HCT116 (cell line): ENCODE data around the gene ASPHD1. TPM values are rescaled to one million over a fixed set of nuclear protein-coding genes. Genes with fewer than 3 reads are reported as not detected.

Source experiments
- ATAC-seq: fragments of 200-7000 bp; cut with Tn5 transposase; 2 replicates; pipeline ENCODE4 v1.9.1; 2020; ENCODE audit warnings: mild to moderate bottlenecking, moderate library complexity
- BruUV-seq: library from RNA; stranded (reverse); fragments of 400-500 nt; replicated peaks from 2 replicates; lab custom pipeline; 2021; lab: Mats Ljungman, UMichigan
- CTCF ChIA-PET: fragments of 300-600 bp; sonication (Branson Sonifier 250); formaldehyde crosslinking; loops from one replicate; lab custom pipeline; 2021; ENCODE audit warnings: antibody characterized with exemption; lab: Charles Lee
- POLR2A ChIA-PET: fragments of 300-600, 350-600 bp; sonication (Branson Sonifier 250); formaldehyde crosslinking; loops from one replicate; lab custom pipeline; 2021; ENCODE audit warnings: antibody characterized with exemption; lab: Charles Lee
- RAD21 ChIA-PET, 2 experiments: fragments of 300-600 bp; sonication (Branson Sonifier 250); formaldehyde crosslinking; loops; one replicate each; lab custom pipeline; 2023; ENCODE audit warnings: low total read pairs in 2 of 2; ENCODE audit not compliant: uncharacterized antibody in 2 of 2, unreplicated experiment in 2 of 2, low non-redundant PET in 1 of 2; lab: Charles Lee
- DNase-seq: peaks from one replicate; pipeline ENCODE4 v3.0.0-alpha.2; 2010; ENCODE audit warnings: low read depth, low spot score
- H2AFZ ChIP-seq: fragments of 200-600 bp; shearing (Covaris generic), sonication (generic); 2 replicates; pipeline ENCODE4 v1.6.1; 2017; ENCODE audit warnings: low read depth, mixed run types, mixed read lengths, antibody characterized with exemption, low read length; ENCODE audit not compliant: poor library complexity, severe bottlenecking
- H3K27ac ChIP-seq: 2 replicates; pipeline ENCODE4 v1.5.1; 2012; ENCODE audit warnings: low read depth, low read length
- H3K27me3 ChIP-seq: fragments of 200-600 bp; sonication (generic); 2 replicates; pipeline ENCODE4 v1.6.1; 2016; ENCODE audit warnings: mixed run types, low read length, mixed read lengths; ENCODE audit not compliant: insufficient read depth
- H3K36me3 ChIP-seq, 2 experiments: fragments of 200-500 bp in 1 of 2; fragments of 200-600 bp in 1 of 2; sonication (Bioruptor generic) in 1 of 2; sonication (generic) in 1 of 2; 2 replicates each; pipeline versions ENCODE4 v1.5.1 to v1.6.1; 2014 to 2016; ENCODE audit warnings: low read length in 2 of 2, inconsistent platforms in 1 of 2, mixed read lengths in 1 of 2, mixed run types in 1 of 2; ENCODE audit not compliant: insufficient read depth in 2 of 2, control insufficient read depth in 1 of 2
- H3K4me1 ChIP-seq, 2 experiments: fragments of 200-600 bp in 1 of 2; sonication (generic) in 1 of 2; 2 replicates each; pipeline versions ENCODE4 v1.5.1 to v1.6.1; 2012 to 2017; ENCODE audit warnings: low read length in 2 of 2, inconsistent platforms in 1 of 2, mild to moderate bottlenecking in 1 of 2, mixed read lengths in 1 of 2, mixed run types in 1 of 2, moderate library complexity in 1 of 2; ENCODE audit not compliant: insufficient read depth in 2 of 2, control insufficient read depth in 1 of 2
- H3K4me2 ChIP-seq: fragments of 200-600 bp; sonication (generic); 2 replicates; pipeline ENCODE4 v1.6.1; 2017; ENCODE audit warnings: mixed run types, low read length, mixed read lengths
- H3K4me3 ChIP-seq, 2 experiments: fragments of 200-600 bp in 1 of 2; sonication (generic) in 1 of 2; replicated peaks in 1 of 2; 2 replicates each; pipeline ENCODE4 v1.5.1; 2011 to 2016; ENCODE audit warnings: low read length in 2 of 2, control low read depth in 1 of 2, low read depth in 1 of 2, mild to moderate bottlenecking in 1 of 2, mixed read lengths in 1 of 2, mixed run types in 1 of 2
- H3K79me2 ChIP-seq: fragments of 200-600 bp; sonication (generic); 2 replicates; pipeline ENCODE4 v1.6.1; 2017; ENCODE audit warnings: mild to moderate bottlenecking, mixed run types, low read length, moderate library complexity, mixed read lengths; ENCODE audit not compliant: insufficient read depth
- H3K9ac ChIP-seq: fragments of 200-600 bp; sonication (generic); 2 replicates; pipeline ENCODE4 v1.6.1; 2016; ENCODE audit warnings: low read length, mixed read lengths
- H3K9me2 ChIP-seq: fragments of 200-600 bp; sonication (generic), shearing (Covaris generic); 2 replicates; pipeline ENCODE4 v1.6.1; 2017; ENCODE audit warnings: mixed run types, mild to moderate bottlenecking, moderate library complexity; ENCODE audit not compliant: insufficient read depth
- H3K9me3 ChIP-seq, 2 experiments: fragments of 200-500 bp in 1 of 2; fragments of 200-600 bp in 1 of 2; sonication (Bioruptor generic) in 1 of 2; sonication (generic) in 1 of 2; 2 replicates each; pipeline ENCODE4 v1.6.1; 2014 to 2017; ENCODE audit warnings: low read length in 2 of 2, mixed read lengths in 2 of 2, inconsistent platforms in 1 of 2, low read depth in 1 of 2, mild to moderate bottlenecking in 1 of 2, mixed run types in 1 of 2, moderate library complexity in 1 of 2; ENCODE audit not compliant: control insufficient read depth in 1 of 2, insufficient read depth in 1 of 2
- H4K20me1 ChIP-seq: fragments of 200-600 bp; sonication (generic), shearing (Covaris generic); 2 replicates; pipeline ENCODE4 v1.6.1; 2017; ENCODE audit warnings: mixed run types, mild to moderate bottlenecking, moderate library complexity; ENCODE audit not compliant: insufficient read depth
- CBX3 ChIP-seq: IDR thresholded peaks from 2 replicates; pipeline ENCODE4 v1.6.1; 2012; ENCODE audit warnings: low read depth
- EZH2 ChIP-seq: fragments of 200-600 bp; sonication (generic); IDR thresholded peaks from 2 replicates; pipeline ENCODE4 v1.6.1; 2017; ENCODE audit warnings: antibody characterized with exemption, mixed run types
- FOSL1 ChIP-seq: IDR thresholded peaks from 2 replicates; pipeline ENCODE4 v1.6.1; 2012; ENCODE audit warnings: low read depth
- POLR2AphosphoS5 ChIP-seq: IDR thresholded peaks from 2 replicates; pipeline ENCODE4 v1.6.1; 2011; ENCODE audit warnings: mild to moderate bottlenecking, low read depth, low read length, moderate library complexity
- RAD21 ChIP-seq: IDR thresholded peaks from 2 replicates; pipeline ENCODE4 v1.6.1; 2012; ENCODE audit warnings: low read depth, mild to moderate bottlenecking
- SIN3A ChIP-seq: IDR thresholded peaks from 2 replicates; pipeline ENCODE4 v1.6.1; 2012; ENCODE audit warnings: low read depth
- SRF ChIP-seq: IDR thresholded peaks from 2 replicates; pipeline ENCODE4 v1.6.1; 2012; ENCODE audit warnings: low read depth
- TCF7L2 ChIP-seq: IDR thresholded peaks from 2 replicates; pipeline ENCODE4 v1.7.0; 2011; ENCODE audit warnings: borderline replicate concordance, inconsistent platforms; ENCODE audit not compliant: insufficient read depth, insufficient read length; ENCODE audit errors: extremely low read depth
- YY1 ChIP-seq: IDR thresholded peaks from 2 replicates; pipeline ENCODE4 v1.6.1; 2011; ENCODE audit warnings: low read length, low read depth, moderate library complexity, mild to moderate bottlenecking; ENCODE audit not compliant: insufficient replicate concordance; ENCODE audit errors: extremely low read depth
- intact Hi-C: fragments of 100-400 bp; cut with micrococcal nuclease; formaldehyde crosslinking; loops from 2 replicates; pipeline ENCODE4 v1.10.0; 2022
- total RNA-seq: library from RNA; stranded (reverse); gene quantifications from one replicate; pipeline ENCODE4 v1.2.1, GENCODE V29; 2021; ENCODE audit not compliant: unreplicated experiment
- TF ChIP-seq, protein P1 (sequence below): IDR thresholded peaks from 2 replicates; pipeline ENCODE4 v1.6.1; 2012
- TF ChIP-seq, protein P2 (sequence below), 3 experiments: fragments of 200-600 bp in 1 of 3; sonication (generic) in 1 of 3; IDR thresholded peaks in 2 of 3; conservative IDR thresholded peaks in 1 of 3; 2 replicates each; pipeline ENCODE4 v1.5.1; 2012 to 2017; ENCODE audit warnings: low read depth in 2 of 3, low read length in 2 of 3, antibody characterized with exemption in 1 of 3, borderline replicate concordance in 1 of 3, control low read depth in 1 of 3, mild to moderate bottlenecking in 1 of 3, mixed read lengths in 1 of 3, mixed run types in 1 of 3, moderate library complexity in 1 of 3; ENCODE audit not compliant: insufficient read depth in 1 of 3
- TF ChIP-seq, protein P3 (sequence below): IDR thresholded peaks from 2 replicates; pipeline ENCODE4 v1.6.1; 2012

Gene ASPHD1
- total RNA-seq, 1 experiment from 2014 or later: 18.4 TPM

DNA sequence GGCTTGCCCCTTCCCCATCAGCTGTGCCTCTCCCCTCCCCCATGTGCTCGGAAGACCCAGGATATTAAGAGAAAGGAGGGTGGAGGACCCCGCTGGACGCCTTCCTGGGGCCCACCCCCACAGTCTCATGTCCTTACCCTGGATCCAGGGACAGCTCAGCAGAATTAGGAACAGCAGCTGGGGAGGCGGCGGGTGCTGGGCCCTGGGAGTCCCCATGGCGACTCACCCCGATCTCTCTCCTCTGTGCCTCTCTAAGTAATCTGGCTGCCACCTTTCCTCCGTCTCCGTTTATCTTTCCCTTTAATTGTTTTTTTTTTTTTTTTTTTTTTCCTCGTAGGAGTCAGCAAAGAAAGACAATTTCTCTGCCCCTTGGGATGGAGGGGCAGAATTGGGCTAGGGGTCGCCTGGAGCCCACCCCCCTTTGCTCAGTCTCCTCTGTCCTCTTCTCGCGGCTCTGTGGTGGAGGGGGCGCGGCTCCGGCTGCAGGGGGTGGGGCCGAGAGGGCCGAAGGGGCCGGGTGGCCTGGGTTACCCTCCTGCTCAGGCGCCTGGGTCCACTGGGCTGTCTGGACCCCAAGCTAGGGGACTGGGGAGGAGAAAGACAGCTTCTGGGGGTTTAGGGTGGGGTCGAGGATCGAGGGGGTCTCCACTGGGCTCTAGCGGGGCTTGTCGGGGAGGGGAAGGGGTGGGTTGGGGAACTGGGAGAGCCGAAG is 1.3 kb upstream of the ASPHD1 start:
- ATAC-seq: peak; percentile 68

DNA sequence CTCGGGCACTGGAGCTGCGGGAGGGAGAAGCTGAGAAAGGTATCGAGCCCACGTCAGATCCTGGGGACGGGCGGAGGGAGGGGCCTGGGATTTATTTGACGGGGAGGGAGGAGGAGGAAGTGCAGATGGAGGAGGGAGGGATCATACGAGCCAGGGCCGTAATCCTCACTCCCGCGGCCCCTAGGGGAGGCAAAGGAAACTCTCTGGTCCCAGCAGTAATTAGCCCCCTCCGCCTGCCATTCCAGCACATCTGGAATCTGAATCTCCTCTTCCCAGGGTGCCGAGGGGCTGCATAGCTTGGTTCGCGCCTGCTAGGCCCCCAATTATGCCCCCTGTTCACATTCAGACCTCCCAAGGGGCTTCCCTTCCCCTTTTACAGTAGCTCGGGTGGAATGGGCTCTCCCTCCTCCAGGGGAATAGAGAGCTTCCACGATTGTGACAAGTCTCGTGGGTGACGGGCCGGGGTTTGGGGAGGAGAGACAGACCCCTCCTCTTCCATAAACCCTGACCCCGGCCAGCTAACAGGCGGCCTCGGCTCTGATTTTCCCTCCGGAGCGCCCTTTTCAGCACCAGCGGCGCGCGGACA is 679 bp upstream of the ASPHD1 start, which contains the start of gene SEZ6L2:
SEZ6L2 (minus strand) TSS at position 35 of the 586 bp plus-strand sequence. CDS start 531 bp downstream, outside the sequence.
- Histone ChIP-seq H3K4me3 (peak within 1 kb of the TSS; percentile 71 to 75), H3K27me3 (no peaks in the 10 kb centered on the region), H3K4me2 (peak within 1 kb of the TSS; percentile 93), H3K9ac (peak within 1 kb of the TSS; percentile 73), H3K27ac (peak within 1 kb of the TSS; percentile 78), H4K20me1 (no peaks in the 10 kb centered on the region), H3K9me2 (no peaks in the 10 kb centered on the region), H3K4me1 (peaks cover 9 to 31% of the 10 kb centered on the region in 2 experiments), H3K9me3 (no peaks in the 10 kb centered on the region), H3K36me3 (no peaks in the 10 kb centered on the region), H2AFZ (no peak within 1 kb of the TSS), H3K79me2 (no peaks in the 10 kb centered on the region)
- ChIA-PET CTCF (interaction anchor here (1.0 to 1.6 kb wide), 7 partner anchors 36 to 199 kb away, joined by 3 to 10 read pairs (median 6); partner anchors contain the start of genes CDIPT, MVP and PAGR1), RAD21 (interaction anchor here (0.8 to 1.1 kb wide), 4 partner anchors 8 to 62 kb away, joined by 3 read pairs; partner anchors contain the start of gene TMEM219 (in 1 of the 2)), POLR2A (interaction anchor here (1.0 to 2.0 kb wide), 9 partner anchors 8 to 96 kb away, joined by 3 to 9 read pairs (median 6); partner anchors contain the start of genes HIRIP3, KCTD13, PAGR1 and TAOK2)
- intact Hi-C loops: loop anchor here (1.0 kb wide), 2 partner anchors 74 to 97 kb away; partner anchors contain the start of genes INO80E and TAOK2
- ATAC-seq (peak; percentile 88), DNase-seq (peak; percentile 90)
- BruUV-seq: no TSS peak
- TF ChIP-seq TCF7L2: no peak
- no peak; the same call in 1 of the 2 replicates for TF ChIP-seq RAD21
- TF ChIP-seq CBX3: no peak
- peak; percentile 81 for TF ChIP-seq POLR2AphosphoS5
- TF ChIP-seq, protein P1, sequence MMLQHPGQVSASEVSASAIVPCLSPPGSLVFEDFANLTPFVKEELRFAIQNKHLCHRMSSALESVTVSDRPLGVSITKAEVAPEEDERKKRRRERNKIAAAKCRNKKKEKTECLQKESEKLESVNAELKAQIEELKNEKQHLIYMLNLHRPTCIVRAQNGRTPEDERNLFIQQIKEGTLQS: no peak
- TF ChIP-seq EZH2: no peak
- peak; percentile 84; the same call in 1 of the 2 replicates for TF ChIP-seq SIN3A
- TF ChIP-seq, protein P2, sequence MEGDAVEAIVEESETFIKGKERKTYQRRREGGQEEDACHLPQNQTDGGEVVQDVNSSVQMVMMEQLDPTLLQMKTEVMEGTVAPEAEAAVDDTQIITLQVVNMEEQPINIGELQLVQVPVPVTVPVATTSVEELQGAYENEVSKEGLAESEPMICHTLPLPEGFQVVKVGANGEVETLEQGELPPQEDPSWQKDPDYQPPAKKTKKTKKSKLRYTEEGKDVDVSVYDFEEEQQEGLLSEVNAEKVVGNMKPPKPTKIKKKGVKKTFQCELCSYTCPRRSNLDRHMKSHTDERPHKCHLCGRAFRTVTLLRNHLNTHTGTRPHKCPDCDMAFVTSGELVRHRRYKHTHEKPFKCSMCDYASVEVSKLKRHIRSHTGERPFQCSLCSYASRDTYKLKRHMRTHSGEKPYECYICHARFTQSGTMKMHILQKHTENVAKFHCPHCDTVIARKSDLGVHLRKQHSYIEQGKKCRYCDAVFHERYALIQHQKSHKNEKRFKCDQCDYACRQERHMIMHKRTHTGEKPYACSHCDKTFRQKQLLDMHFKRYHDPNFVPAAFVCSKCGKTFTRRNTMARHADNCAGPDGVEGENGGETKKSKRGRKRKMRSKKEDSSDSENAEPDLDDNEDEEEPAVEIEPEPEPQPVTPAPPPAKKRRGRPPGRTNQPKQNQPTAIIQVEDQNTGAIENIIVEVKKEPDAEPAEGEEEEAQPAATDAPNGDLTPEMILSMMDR (IDR thresholded peaks at IDR 0.05 in 2 of 3, conservative IDR thresholded peaks at IDR 0.05 in 1 of 3; ENCODE audit: borderline replicate concordance in 1 of 3, insufficient read depth in 1 of 3, low read depth in 2 of 3, low read length in 2 of 3): peak in 2 of 3 experiments; percentile 35 to 43; a peak in 4 of 6 replicates
- TF ChIP-seq, protein P3, sequence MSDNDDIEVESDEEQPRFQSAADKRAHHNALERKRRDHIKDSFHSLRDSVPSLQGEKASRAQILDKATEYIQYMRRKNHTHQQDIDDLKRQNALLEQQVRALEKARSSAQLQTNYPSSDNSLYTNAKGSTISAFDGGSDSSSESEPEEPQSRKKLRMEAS: 0 out of 2 replicates have a peak, but pooled peaks have one; percentile 24

More for the DNA sequence above, 1.3 kb upstream of the ASPHD1 start:
- peak overlapping the region; percentile 67 for H3K9ac ChIP-seq
- BruUV-seq: TSS peak; percentile 82
- TF ChIP-seq YY1 (peak; percentile 11), SRF (no peak), FOSL1 (no peak)
- TF ChIP-seq, protein P3: no peak
- H3K4me1 ChIP-seq: peaks cover 9 to 31% of the 10 kb centered on the region in 2 experiments
- ChIA-PET RAD21 (interaction anchor here (0.8 to 1.1 kb wide), 5 partner anchors 7 to 92 kb away, joined by 3 to 5 read pairs (median 3); partner anchors contain the start of gene TMEM219 (in 1 of the 2)), POLR2A (interaction anchor here (0.5 to 2.0 kb wide), 10 partner anchors 9 to 253 kb away, joined by 3 to 9 read pairs (median 5); partner anchors contain the start of genes HIRIP3, KCTD13, PAGR1 and TAOK2), CTCF (interaction anchor here (1.0 to 1.6 kb wide), 6 partner anchors 51 to 198 kb away, joined by 4 to 10 read pairs (median 6); partner anchors contain the start of genes MVP and PAGR1)
- no peak for DNase-seq
- H3K79me2 ChIP-seq: no peaks in the 10 kb centered on the region
- no peaks in the 10 kb centered on the region for H3K27me3 ChIP-seq
- no peaks in the 10 kb centered on the region for H4K20me1 ChIP-seq
- peak overlapping the region; percentile 93 for H3K4me2 ChIP-seq
- H3K9me2 ChIP-seq: no peaks in the 10 kb centered on the region
- no peaks in the 10 kb centered on the region for H3K9me3 ChIP-seq
- no peak overlapping the region for H2AFZ ChIP-seq
- intact Hi-C loops: loop anchor here (1.0 kb wide), 2 partner anchors 74 to 97 kb away; partner anchors contain the start of genes INO80E and TAOK2
- H3K27ac ChIP-seq: peak overlapping the region; percentile 78; the same call in 1 of the 2 replicates
- peak overlapping the region; percentile 71 to 75 for H3K4me3 ChIP-seq
- H3K36me3 ChIP-seq: no peaks in the 10 kb centered on the region
